PFSK-1 (cell line): ENCODE results near the gene COMTD1.

ENCODE experiments used
- FOXP2 ChIP-seq: optimal IDR thresholded peaks from 2 replicates; pipeline ENCODE3; 2011; ENCODE audit warnings: borderline replicate concordance, control low read depth, inconsistent platforms; ENCODE audit not compliant: insufficient read depth; ENCODE audit errors: extremely low read length, extremely low read depth
- POLR2AphosphoS5 ChIP-seq: IDR thresholded peaks from 2 replicates; pipeline ENCODE4 v1.6.1; 2012; ENCODE audit warnings: low read depth, mild to moderate bottlenecking, control low read depth, low read length, moderate library complexity
- REST ChIP-seq, 2 experiments: IDR thresholded peaks; 2 replicates each; pipeline versions ENCODE4 v1.6.1 to v1.8.0; 2011 to 2012; ENCODE audit warnings: low read depth in 2 of 2, low read length in 2 of 2, control low read depth in 1 of 2, inconsistent platforms in 1 of 2, mild to moderate bottlenecking in 1 of 2, moderate library complexity in 1 of 2; ENCODE audit not compliant: insufficient read depth in 1 of 2
- SIN3A ChIP-seq: IDR thresholded peaks from 2 replicates; pipeline ENCODE4 v1.6.1; 2012; ENCODE audit warnings: mild to moderate bottlenecking, low read length, moderate library complexity, borderline replicate concordance; ENCODE audit not compliant: insufficient read depth
- TAF1 ChIP-seq: IDR thresholded peaks from 2 replicates; pipeline ENCODE4 v1.6.1; 2012; ENCODE audit warnings: low read length, control low read depth, borderline replicate concordance; ENCODE audit not compliant: insufficient read depth

COMTD1 gene

GRCh38 chr10:75201793-75202307, 33.9 kb downstream of the COMTD1 start:
- TF ChIP-seq POLR2AphosphoS5 (no peak), SIN3A (no peak), FOXP2 (no peak), TAF1 (no peak), REST (IDR thresholded peaks at IDR 0.05; ENCODE audit: insufficient read depth in 1 of 2, low read depth in 2 of 2, low read length in 2 of 2) (no peak)

DNA sequence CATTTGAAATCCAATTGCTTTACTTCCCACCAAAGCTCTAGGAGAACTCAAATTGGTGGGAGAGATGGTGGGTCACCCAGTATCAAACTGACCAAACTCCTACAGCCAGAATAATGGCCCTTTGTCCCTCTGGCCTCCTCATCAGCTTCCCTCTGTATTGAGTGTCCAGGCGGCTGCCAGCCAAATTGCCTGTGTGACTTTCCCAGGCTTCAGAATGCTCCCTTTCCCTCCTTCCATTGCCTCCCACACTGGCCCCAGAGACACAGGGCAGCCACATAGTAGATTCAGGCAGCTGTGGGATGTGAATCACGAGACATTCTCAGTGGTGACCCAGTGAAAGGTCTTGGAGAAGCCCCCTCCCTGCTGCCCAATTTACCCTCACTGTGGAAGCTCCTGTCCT, 37.9 kb downstream of the COMTD1 start:
- TF ChIP-seq POLR2AphosphoS5, result no peak
- TF ChIP-seq FOXP2, result no peak
- no peak for TF ChIP-seq SIN3A
- no peak for TF ChIP-seq REST (IDR thresholded peaks at IDR 0.05; ENCODE audit: insufficient read depth in 1 of 2, low read depth in 2 of 2, low read length in 2 of 2)

- no peak for TF ChIP-seq FOXP2
- TF ChIP-seq TAF1, result no peak
- TF ChIP-seq SIN3A, result no peak
- TF ChIP-seq POLR2AphosphoS5, result no peak
- TF ChIP-seq REST (IDR thresholded peaks at IDR 0.05; ENCODE audit: insufficient read depth in 1 of 2, low read depth in 2 of 2, low read length in 2 of 2), result no peak
These were observed 38.7 kb downstream of the COMTD1 start for GRCh38 chr10:75197066-75197465.

DNA sequence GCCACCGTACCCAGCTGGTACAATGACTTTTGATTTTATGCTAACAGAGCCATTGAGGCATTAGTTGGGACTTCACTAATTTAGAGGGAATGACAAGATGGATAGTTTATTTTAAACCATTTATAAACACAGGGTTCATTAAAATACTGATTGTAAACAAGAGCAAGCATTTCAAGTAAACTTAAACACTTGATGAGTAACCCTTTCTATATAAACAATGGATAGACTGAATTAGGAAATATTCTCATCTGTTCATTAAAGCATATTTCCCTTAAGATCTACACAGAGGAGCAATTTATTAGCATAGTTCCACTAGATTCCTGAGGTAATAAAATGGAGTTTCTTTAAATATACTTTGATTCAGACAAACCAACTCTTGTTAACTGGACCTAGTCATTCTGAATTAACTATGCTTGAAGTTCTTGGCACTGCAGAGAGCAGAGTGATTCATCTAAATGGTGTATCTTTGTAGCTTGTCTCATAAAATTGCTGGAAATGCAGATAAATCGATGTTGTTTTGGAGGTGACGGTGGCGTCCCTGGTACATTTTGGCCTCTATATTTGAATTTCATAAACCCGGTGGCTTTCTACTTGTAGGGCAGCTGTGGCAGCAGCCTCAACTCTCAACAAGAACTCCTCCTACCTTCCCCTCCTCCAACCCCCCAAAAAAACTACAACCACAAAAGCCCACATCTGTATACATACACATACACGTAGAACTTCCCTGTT, 40.6 kb downstream of the COMTD1 start:
- TF ChIP-seq SIN3A (no peak), POLR2AphosphoS5 (no peak), REST (IDR thresholded peaks at IDR 0.05; ENCODE audit: insufficient read depth in 1 of 2, low read depth in 2 of 2, low read length in 2 of 2) (no peak), FOXP2 (no peak), TAF1 (no peak)
